BJ (cell line): Measurements from ENCODE around the gene RBBP5. TPM values are rescaled to one million over a fixed set of nuclear protein-coding genes. Genes with fewer than 3 reads are reported as not detected.

ENCODE experiments used
- CTCF ChIA-PET: fragments of 350-600 bp; formaldehyde crosslinking; extraction: SDS; loops from one replicate; lab custom pipeline; 2021; ENCODE audit warnings: antibody characterized with exemption, inconsistent platforms; lab: Yijun Ruan, JAX
- POLR2A ChIA-PET: fragments of 300-600 bp; sonication (Branson Sonifier 250); formaldehyde crosslinking; extraction: SDS; loops from one replicate; lab custom pipeline; 2021; ENCODE audit warnings: antibody characterized with exemption; lab: Charles Lee
- DNase-seq: peaks from one replicate; pipeline ENCODE4 v3.0.0-alpha.2; 2011; ENCODE audit warnings: low read depth
- H3K27me3 ChIP-seq: 2 replicates; pipeline ENCODE4 v1.6.0; 2011; ENCODE audit warnings: low read length; ENCODE audit not compliant: control insufficient read depth, insufficient read depth
- H3K36me3 ChIP-seq: 2 replicates; pipeline ENCODE4 v1.5.1; 2011; ENCODE audit warnings: low read length; ENCODE audit not compliant: control insufficient read depth, insufficient read depth
- H3K4me3 ChIP-seq: 2 replicates; pipeline ENCODE4 v1.5.1; 2011; ENCODE audit warnings: low read depth, mild to moderate bottlenecking, control low read depth, low read length
- CTCF ChIP-seq: IDR thresholded peaks from 2 replicates; pipeline ENCODE4 v1.5.1; 2011; ENCODE audit warnings: low read depth, mild to moderate bottlenecking, control low read depth, inconsistent platforms, low read length, moderate library complexity; ENCODE audit not compliant: insufficient read depth
- polyA plus RNA-seq: library from polyadenylated mRNA; depleted of rRNA; stranded (reverse); fragments of >200 nt; gene quantifications from 2 replicates; pipeline ENCODE4 v1.2.3, GENCODE V29; 2011

RBBP5 gene
- polyA plus RNA-seq, 1 experiment, result 6.4 TPM

- TF ChIP-seq CTCF, result no peak
- DNase-seq, result no peak
- no peak overlapping the region for H3K4me3 ChIP-seq
- no peaks in the 10 kb centered on the region for H3K36me3 ChIP-seq
- CTCF ChIA-PET, result interaction anchor here (0.6 to 4.9 kb wide), 28 partner anchors 8 to 254 kb away, joined by 3 to 116 read pairs (median 6); no protein-coding TSS in a partner anchor
- H3K27me3 ChIP-seq, result no peaks in the 10 kb centered on the region; the same call in 1 of the 2 replicates
- POLR2A ChIA-PET, result no interaction called here
Measured at GRCh38 chr1:205060746-205061145, 61.0 kb downstream of the RBBP5 start.

- ChIA-PET POLR2A (no interaction called here), CTCF (interaction anchor here (1.4 to 4.9 kb wide), 2 partner anchors 20 to 197 kb away, joined by 4 to 44 read pairs; no protein-coding TSS in a partner anchor)
Measured at GRCh38 chr1:205059660-205060059, 62.1 kb downstream of the RBBP5 start.

GRCh38 chr1:205058853-205059252 is 62.9 kb downstream of the RBBP5 start:
- no peak for DNase-seq
- ChIA-PET POLR2A (no interaction called here), CTCF (interaction anchor here (1.4 to 4.9 kb wide), 2 partner anchors 19 to 198 kb away, joined by 4 to 44 read pairs; no protein-coding TSS in a partner anchor)
- Histone ChIP-seq H3K36me3 (no peaks in the 10 kb centered on the region), H3K4me3 (no peak overlapping the region), H3K27me3 (peaks cover 6% of the 10 kb centered on the region; the same call in 1 of the 2 replicates)
- TF ChIP-seq CTCF, result no peak

More at GRCh38 chr1:205059660-205060059, 62.1 kb downstream of the RBBP5 start:
- no peak for TF ChIP-seq CTCF
- no peak overlapping the region for H3K4me3 ChIP-seq
- DNase-seq, result no peak
- peaks cover 3% of the 10 kb centered on the region; the same call in 1 of the 2 replicates for H3K27me3 ChIP-seq
- no peaks in the 10 kb centered on the region for H3K36me3 ChIP-seq

- CTCF ChIA-PET, result interaction anchor here (1.5 kb wide), 1 partner anchor 16 kb away, joined by 3 read pairs; no protein-coding TSS in a partner anchor
- no peaks in the 10 kb centered on the region for H3K36me3 ChIP-seq
- H3K27me3 ChIP-seq, result peaks cover 8% of the 10 kb centered on the region; the same call in 1 of the 2 replicates
- no peak for DNase-seq
- H3K4me3 ChIP-seq, result no peak overlapping the region
- POLR2A ChIA-PET, result no interaction called here
- no peak for TF ChIP-seq CTCF
Measured at GRCh38 chr1:205057808-205058575, 63.8 kb downstream of the RBBP5 start.

- DNase-seq, result no peak
- POLR2A ChIA-PET, result no interaction called here
- CTCF ChIA-PET, result interaction anchor here (1.5 kb wide), 1 partner anchor 15 kb away, joined by 3 read pairs; no protein-coding TSS in a partner anchor
- peaks cover 12% of the 10 kb centered on the region; the same call in 1 of the 2 replicates for H3K27me3 ChIP-seq
- TF ChIP-seq CTCF, result no peak
- H3K36me3 ChIP-seq, result no peaks in the 10 kb centered on the region
- H3K4me3 ChIP-seq, result no peak overlapping the region
Measured at GRCh38 chr1:205056956-205057568, 64.7 kb downstream of the RBBP5 start.
